Ovary (tissue), 10 donors: Measurements from ENCODE around the gene CLK2. TPM values are rescaled to one million over a fixed set of nuclear protein-coding genes. Genes with fewer than 3 reads are reported as not detected.

Experiments
- DNase-seq, 5 donors: peaks; one replicate each; pipeline ENCODE4 v3.0.0-alpha.2; 2019 to 2020
- H3K27ac ChIP-seq, 2 donors: fragments of 200-600 bp; one replicate each; pipeline versions ENCODE4 v1.5.1 to v1.8.0; 2019 to 2022
- H3K27me3 ChIP-seq: fragments of 200-600 bp; one replicate; pipeline ENCODE4 v1.8.0; 2022
- H3K36me3 ChIP-seq: fragments of 200-600 bp; sonication (generic); one replicate; pipeline ENCODE4 v1.5.1; 2019
- H3K4me1 ChIP-seq: one replicate; pipeline ENCODE4 v1.8.1; 2013; ENCODE audit warnings: mild to moderate bottlenecking, moderate library complexity; ENCODE audit not compliant: insufficient read depth
- H3K4me3 ChIP-seq: fragments of 200-600 bp; sonication (generic); one replicate; pipeline ENCODE4 v1.5.1; 2017
- H3K9me3 ChIP-seq, 2 donors: fragments of 200-600 bp in 1 of 2; sonication (generic) in 1 of 2; one replicate each; pipeline versions ENCODE4 v1.5.1 to v1.8.1; 2013 to 2019; ENCODE audit warnings: mild to moderate bottlenecking in 1 of 2, moderate library complexity in 1 of 2
- EP300 ChIP-seq: sonication (generic); formaldehyde crosslinking; IDR thresholded peaks from one replicate; pipeline ENCODE4 v1.6.1; 2017; ENCODE audit warnings: antibody characterized with exemption
- POLR2A ChIP-seq: fragments of 450-650 bp; IDR thresholded peaks from one replicate; pipeline ENCODE4 v1.6.1; 2017; ENCODE audit warnings: antibody characterized with exemption, mild to moderate bottlenecking, moderate library complexity
- WGBS, 3 donors: extraction: QIAGEN DNeasy Blood & Tissue Kit in 1 of 3; methylation state at CpG; one replicate each; pipeline versions ENCODE4 v1.1.5 to v1.1.7; 2013 to 2017; 5-methylcytosine and 5-hydroxymethylcytosine counted together
- intact Hi-C, 4 donors: fragments of 100-400 bp; cut with DNase I; formaldehyde crosslinking; loops; one replicate each; pipeline versions ENCODE4 v1.11.0 to v1.15.1; 2022 to 2023
- long read RNA-seq, 3 donors: library from polyadenylated mRNA in 2 of 3; unstranded in 2 of 3; transcript quantifications; one replicate each; pipeline ENCODE4 v2.0.0 and lab custom pipeline, GENCODE V29; 2021 to 2026
- polyA plus RNA-seq, 2 donors: library from polyadenylated mRNA; stranded (reverse); fragments of 200-250 nt in 1 of 2; fragments of 350-450 nt in 1 of 2; fragmentation: Illumina TruSeq in 1 of 2; extraction: RNeasy Lipid Tissue Mini Kit (QIAGEN cat#74804) in 1 of 2; gene quantifications; one replicate each; pipeline ENCODE4 v1.2.3, GENCODE V29; 2013 to 2014
- total RNA-seq, 7 donors: library from RNA; depleted of rRNA in 2 of 7; stranded (reverse); fragments of >200 nt in 2 of 7; fragmentation: NEBNext Ultra II Directional in 3 of 7; extraction: Animal tissue kit (Norgen Biotek cat#: 25700) in 3 of 7; gene quantifications; one replicate each; pipeline versions ENCODE4 v1.1.0 to v1.2.4, GENCODE V29; 2016 to 2023
- TF ChIP-seq, protein P1 (sequence below), 3 donors: fragments of 450-650 bp in 2 of 3; fragments of 200-600 bp in 1 of 3; IDR thresholded peaks; one replicate each; pipeline versions ENCODE4 v1.5.1 to v1.8.0; 2016 to 2022; ENCODE audit warnings: antibody characterized with exemption in 3 of 3, mild to moderate bottlenecking in 1 of 3
- donor health status: DM: no; HTN: no; CAD: no; lungs with moderate emphysema.
- donor health status: DM: no; HTN: no; CAD: no.
- donor health status: Bipolar disorder and iron deficiency.
- donor health status: DM: yes; HTN: yes; CAD: no.
- donor health status: DM: no; HTN: no; CAD: no.
- donor health status: DM: yes; HTN: yes; CAD: no.

CLK2 gene
- total RNA-seq = 10 to 100 TPM; 37.9 to 60.9 (median 50.1) TPM
- 10 to 100 TPM; 46.4 to 51.3 TPM for polyA plus RNA-seq
- long read RNA-seq, donor 1, partial matches to known transcripts = 13 of 22 reads
- long read RNA-seq, donor 1, other reads (novel, unspliced or antisense) = 7 of 22 reads
- long read RNA-seq, donor 2, partial matches to known transcripts = 0 of 5 reads
- long read RNA-seq, donor 2, other reads (novel, unspliced or antisense) = 0 of 5 reads
- long read RNA-seq, donor 3, transcript CLK2-205 (12 exons, 1,885 nt) = minor isoform, 10 of 99 reads
- long read RNA-seq, donor 3, transcript CLK2-203 (13 exons, 2,166 nt) = major isoform, 24 of 99 reads
- long read RNA-seq, donor 3, transcript CLK2-202 (13 exons, 1,934 nt) = minor isoform, 8 of 99 reads
- long read RNA-seq, donor 3, partial matches to known transcripts = 4 of 99 reads
- long read RNA-seq, donor 3, other reads (novel, unspliced or antisense) = 52 of 99 reads

DNA sequence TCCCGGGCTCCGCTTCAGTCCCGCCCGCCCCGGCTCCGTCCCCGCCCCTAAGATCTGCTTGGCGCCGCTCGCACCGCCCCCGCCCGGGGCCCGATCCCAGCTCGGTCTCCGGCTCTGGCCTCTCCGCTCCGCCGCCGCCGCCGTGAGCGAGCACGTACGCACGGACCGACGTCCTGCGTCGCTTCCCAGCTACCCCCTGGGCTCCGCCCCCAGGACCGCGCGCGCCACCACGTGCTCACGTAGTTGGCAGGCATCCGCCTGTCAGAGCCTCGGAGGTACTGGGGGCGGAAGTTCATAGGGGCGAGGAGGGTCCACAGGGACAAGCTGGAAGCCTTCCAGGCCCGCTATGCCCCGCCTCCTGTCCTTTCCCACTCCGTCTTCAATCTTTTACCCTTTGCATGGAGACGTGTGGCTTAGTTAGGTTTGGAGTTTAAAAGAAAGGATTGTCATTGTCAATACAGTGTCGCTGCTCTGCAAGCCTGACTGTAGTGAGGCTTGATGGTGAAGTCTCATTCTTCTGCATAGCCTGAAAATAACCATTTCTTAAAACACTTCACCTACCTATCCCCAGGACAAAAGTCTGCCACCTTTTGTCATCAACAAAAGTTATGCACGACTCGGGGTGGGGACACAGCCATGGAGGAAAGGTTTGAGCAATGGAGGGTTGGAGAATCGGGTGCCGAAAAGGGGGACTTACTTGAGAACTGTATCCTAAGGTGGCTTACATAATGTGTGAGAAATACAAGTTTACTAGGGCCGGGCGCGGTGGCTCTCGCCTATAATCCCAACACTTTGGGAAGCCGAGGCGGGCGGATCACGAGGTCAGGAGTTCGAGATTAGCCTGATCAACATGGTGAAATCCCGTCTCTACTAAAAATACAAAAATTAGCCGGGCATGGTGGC, at the start of gene CLK2:
TSS of gene CLK2 (minus strand) at position 162 of the 903 bp plus-strand sequence. CDS start 2,527 bp downstream, outside the sequence.
- intact Hi-C loops = no loop called here
- Histone ChIP-seq H3K27me3 (no peaks in the 10 kb centered on the region), H3K36me3 (no peaks in the 10 kb centered on the region), H3K9me3 (no peaks in the 10 kb centered on the region), H3K4me3 (peak within 1 kb of the TSS; percentile 77), H3K27ac (peak within 1 kb of the TSS; percentile 89 to 94), H3K4me1 (peaks cover 5% of the 10 kb centered on the region)
- DNase-seq = peak; percentile 92 to 96 (median 95)
- TF ChIP-seq, protein P1, sequence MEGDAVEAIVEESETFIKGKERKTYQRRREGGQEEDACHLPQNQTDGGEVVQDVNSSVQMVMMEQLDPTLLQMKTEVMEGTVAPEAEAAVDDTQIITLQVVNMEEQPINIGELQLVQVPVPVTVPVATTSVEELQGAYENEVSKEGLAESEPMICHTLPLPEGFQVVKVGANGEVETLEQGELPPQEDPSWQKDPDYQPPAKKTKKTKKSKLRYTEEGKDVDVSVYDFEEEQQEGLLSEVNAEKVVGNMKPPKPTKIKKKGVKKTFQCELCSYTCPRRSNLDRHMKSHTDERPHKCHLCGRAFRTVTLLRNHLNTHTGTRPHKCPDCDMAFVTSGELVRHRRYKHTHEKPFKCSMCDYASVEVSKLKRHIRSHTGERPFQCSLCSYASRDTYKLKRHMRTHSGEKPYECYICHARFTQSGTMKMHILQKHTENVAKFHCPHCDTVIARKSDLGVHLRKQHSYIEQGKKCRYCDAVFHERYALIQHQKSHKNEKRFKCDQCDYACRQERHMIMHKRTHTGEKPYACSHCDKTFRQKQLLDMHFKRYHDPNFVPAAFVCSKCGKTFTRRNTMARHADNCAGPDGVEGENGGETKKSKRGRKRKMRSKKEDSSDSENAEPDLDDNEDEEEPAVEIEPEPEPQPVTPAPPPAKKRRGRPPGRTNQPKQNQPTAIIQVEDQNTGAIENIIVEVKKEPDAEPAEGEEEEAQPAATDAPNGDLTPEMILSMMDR (IDR thresholded peaks at IDR 0.05) = no peak
- TF ChIP-seq POLR2A = peak; percentile 82
- peak; percentile 40 for TF ChIP-seq EP300
- 10 to 25% (median 20%) methylated on average over 35 to 61 of the region's 61 CpGs for WGBS, 3 donors

DNA sequence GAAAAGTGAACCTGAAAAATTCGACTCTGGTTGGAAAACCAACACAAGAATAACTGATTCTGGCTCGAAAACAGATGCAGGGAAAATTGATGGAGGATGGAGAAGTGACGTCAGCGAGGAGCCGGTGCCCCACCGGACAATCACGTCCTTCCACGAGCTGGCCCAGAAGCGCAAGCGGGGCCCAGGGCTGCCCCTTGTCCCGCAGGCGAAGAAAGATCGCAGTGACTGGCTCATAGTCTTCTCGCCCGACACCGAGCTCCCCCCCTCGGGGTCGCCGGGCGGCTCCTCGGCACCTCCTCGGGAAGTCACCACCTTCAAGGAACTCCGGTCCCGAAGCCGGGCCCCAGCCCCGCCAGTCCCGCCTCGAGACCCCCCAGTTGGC, 49.3 kb upstream of the CLK2 start:
- Histone ChIP-seq H3K4me3 (peak overlapping the region; percentile 74), H3K27me3 (no peaks in the 10 kb centered on the region), H3K27ac (peak overlapping the region; percentile 94 to 96), H3K36me3 (no peaks in the 10 kb centered on the region), H3K4me1 (peaks cover 7% of the 10 kb centered on the region), H3K9me3 (no peaks in the 10 kb centered on the region)
- intact Hi-C loops = loop anchor here (5.0 to 10.0 kb wide), 6 partner anchors 45 to 148 kb away; partner anchors contain the start of genes HCN3 (in 3 of the 4), ENTREP3 (in 2 of the 4), KRTCAP2 (in 1 of the 4) and MTX1 (in 1 of the 4)
- 1% methylated on average over 23 to 28 of the region's 28 CpGs for WGBS, 3 donors
- peak in 4 of 5 donors; percentile 51 to 71 (median 66) for DNase-seq
- no peak for TF ChIP-seq EP300

DNA sequence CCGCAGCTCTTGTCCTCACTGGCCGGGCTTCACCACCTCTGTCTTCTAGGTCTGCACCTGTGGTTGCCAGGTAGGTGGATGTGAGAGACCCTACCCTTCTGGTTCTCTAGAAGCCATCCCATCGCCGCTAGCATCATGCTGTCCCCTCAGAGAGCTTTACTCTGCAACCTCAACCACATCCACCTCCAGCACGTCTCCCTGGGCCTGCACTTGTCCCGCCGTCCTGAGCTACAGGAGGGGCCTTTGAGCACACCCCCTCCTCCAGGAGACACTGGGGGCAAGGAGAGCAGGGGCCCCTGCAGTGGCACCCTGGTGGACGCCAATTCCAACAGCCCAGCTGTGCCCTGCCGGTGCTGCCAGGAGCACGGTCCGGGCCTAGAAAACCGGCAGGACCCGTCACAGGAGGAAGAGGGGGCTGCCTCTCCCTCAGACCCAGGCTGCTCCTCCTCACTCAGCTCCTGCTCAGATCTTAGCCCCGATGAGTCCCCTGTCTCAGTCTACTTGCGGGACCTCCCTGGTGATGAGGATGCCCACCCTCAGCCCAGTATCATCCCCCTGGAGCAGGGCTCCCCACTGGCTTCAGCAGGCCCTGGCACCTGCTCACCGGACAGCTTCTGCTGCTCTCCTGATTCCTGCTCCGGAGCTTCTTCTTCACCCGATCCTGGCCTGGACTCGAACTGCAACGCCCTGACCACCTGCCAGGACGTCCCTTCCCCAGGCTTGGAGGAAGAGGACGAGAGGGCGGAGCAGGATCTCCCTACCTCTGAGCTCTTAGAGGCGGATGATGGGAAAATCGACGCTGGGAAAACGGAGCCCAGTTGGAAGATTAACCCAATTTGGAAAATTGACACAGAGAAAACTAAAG, 48.6 kb upstream of the CLK2 start:
- DNase-seq = peak; percentile 40 to 62 (median 47)
- TF ChIP-seq, protein P1 (IDR thresholded peaks at IDR 0.05) = no peak
- TF ChIP-seq EP300 (no peak), POLR2A (no peak)
- WGBS, 3 donors = 31 to 34% (median 33%) methylated on average over 27 of the region's 27 CpGs
- Histone ChIP-seq H3K36me3 (no peaks in the 10 kb centered on the region), H3K27ac (peak overlapping the region; percentile 94 to 96), H3K27me3 (no peaks in the 10 kb centered on the region), H3K4me3 (peak overlapping the region; percentile 74), H3K9me3 (no peaks in the 10 kb centered on the region), H3K4me1 (peaks cover 7% of the 10 kb centered on the region)
- intact Hi-C loops = loop anchor here (5.0 to 10.0 kb wide), 6 partner anchors 45 to 147 kb away; partner anchors contain the start of genes HCN3 (in 3 of the 4), ENTREP3 (in 2 of the 4), KRTCAP2 (in 1 of the 4) and MTX1 (in 1 of the 4)
